GDM1 (cell line): ENCODE results near the gene ZNF624.
A peak's percentile ranks its signal among the peaks of the same experiment; 100 is the strongest.

Experiments used
- DNase-seq: peaks from one replicate; lab custom pipeline; 2025; lab: John Stamatoyannopoulos, UW

Gene ZNF624

GRCh38 chr17:16593356-16594102, 60.1 kb downstream of the ZNF624 start:
- DNase-seq: no peak

DNA sequence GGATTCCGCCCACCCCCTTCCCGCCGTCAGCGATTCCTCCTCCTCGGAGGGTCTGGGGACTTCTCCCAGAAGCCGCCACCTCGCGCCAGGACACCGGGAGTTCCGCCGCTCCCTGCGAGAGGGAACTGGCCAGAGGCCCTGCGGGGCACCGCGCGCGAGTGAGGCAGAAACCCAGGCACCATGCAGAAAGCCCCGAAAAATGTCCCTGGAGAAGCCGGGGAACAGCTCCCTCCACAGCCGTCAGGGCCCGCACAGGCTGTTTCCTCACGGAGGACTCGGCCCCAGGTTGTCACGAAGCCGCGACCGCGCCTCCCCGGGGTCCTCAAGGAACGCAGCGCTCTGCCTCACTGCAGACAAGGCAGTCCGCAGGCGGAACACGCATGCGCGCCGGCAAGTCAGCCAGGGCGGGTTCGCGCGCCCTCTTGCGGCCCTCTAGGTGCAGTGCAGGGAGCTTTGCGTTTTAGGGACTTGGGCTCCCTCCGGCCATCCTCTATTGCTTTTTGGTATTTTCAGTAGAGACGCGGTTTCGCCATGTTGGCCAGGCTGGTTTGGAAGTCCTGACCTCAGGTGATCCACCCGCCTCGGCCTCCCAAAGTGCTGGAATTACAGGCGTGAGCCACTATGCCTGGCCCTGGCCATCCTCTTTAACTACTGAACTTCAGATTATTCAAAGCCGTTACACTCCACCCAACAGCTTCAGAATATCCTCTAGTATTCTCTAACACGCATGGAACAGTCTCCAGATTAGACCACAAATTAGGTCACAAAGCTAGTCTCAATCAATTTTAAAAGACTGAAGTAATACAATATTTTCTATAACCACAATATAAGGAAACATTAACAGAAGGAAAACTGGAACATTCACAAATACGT, 64.3 kb downstream of the ZNF624 start:
- DNase-seq: peak; percentile 75

GRCh38 chr17:16585796-16586195, 67.9 kb downstream of the ZNF624 start:
- DNase-seq: no peak

- DNase-seq: peak; percentile 59
Measured at GRCh38 chr17:16584273-16584995, 69.2 kb downstream of the ZNF624 start.

GRCh38 chr17:16583781-16584180, 69.9 kb downstream of the ZNF624 start:
- no peak for DNase-seq

- no peak for DNase-seq
Measured at GRCh38 chr17:16573466-16573865, 80.2 kb downstream of the ZNF624 start.
